Hematopoietic multipotent progenitor cell treated with erythropoietin and hydrocortisone succinate and interleukin-3 and kit ligand, for 8 days (in vitro differentiated cells): ENCODE results near the gene HIC1.

Experiments used
- DNase-seq: peaks from one replicate; pipeline ENCODE4 v3.0.0-alpha.2; 2015

HIC1 gene

DNA sequence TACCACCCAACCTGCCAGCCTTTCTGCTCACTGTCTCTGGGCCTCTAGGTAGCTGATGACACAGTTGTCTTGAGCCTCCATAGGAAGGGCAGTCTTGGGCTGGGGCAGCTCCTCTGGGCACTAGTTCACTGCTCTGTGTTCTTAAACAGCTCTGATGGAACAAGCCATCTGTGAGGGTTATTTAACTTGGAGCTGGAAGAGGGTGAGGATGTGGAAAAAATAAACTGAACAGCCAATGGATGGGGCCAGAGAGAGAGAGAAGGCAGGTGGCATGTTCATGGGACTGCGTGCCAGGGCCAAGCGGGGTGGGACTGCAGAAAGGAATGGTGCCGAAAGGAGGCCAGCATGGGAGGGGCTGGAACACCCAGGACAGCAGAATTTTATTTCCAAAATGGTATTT is 52.6 kb downstream of the HIC1 start:
- DNase-seq = no peak

- no peak for DNase-seq
Observed at GRCh38 chr17:2108170-2108569, 53.3 kb downstream of the HIC1 start.

GRCh38 chr17:2110436-2110835 is 55.5 kb downstream of the HIC1 start:
- DNase-seq = no peak

GRCh38 chr17:2111691-2112090 is 56.8 kb downstream of the HIC1 start:
- no peak for DNase-seq
